CD4-positive, alpha-beta T cell treated with Interleukin-6 at 100 ng/mL for 8 hours (primary cell): ENCODE results near the gene DPP10.

ENCODE experiments used
- DNase-seq: peaks from one replicate; pipeline ENCODE4 v3.0.0-alpha.2; 2020; ENCODE audit warnings: mixed read lengths, low spot score

DPP10 gene

DNA sequence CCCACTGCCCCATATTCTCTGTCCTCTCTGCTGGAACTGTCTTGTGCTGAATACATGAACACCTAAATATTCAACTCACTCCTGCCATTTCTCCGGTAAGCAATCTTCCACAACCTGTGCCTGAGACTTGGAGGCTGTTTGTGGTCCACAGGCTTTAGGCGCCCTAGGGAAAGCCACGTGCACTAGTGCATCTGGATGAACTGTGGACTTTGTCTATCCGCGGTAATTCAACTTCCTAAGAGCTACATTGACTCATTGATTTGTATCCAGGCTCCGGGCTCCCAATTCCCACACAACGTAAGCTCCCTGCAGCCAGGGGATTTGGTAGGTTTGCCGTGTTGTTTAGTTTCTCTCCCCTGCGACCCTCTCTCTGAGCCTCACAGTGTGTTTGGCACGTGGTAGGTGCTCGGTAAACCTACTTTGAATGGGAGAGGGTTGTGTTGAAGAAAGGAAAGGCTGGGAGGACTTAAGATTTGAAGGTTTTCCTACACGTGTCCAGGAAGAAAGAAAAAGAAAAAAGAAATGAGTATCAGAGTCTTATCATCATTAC, 718.2 kb downstream of the DPP10 start:
- no peak for DNase-seq

DNA sequence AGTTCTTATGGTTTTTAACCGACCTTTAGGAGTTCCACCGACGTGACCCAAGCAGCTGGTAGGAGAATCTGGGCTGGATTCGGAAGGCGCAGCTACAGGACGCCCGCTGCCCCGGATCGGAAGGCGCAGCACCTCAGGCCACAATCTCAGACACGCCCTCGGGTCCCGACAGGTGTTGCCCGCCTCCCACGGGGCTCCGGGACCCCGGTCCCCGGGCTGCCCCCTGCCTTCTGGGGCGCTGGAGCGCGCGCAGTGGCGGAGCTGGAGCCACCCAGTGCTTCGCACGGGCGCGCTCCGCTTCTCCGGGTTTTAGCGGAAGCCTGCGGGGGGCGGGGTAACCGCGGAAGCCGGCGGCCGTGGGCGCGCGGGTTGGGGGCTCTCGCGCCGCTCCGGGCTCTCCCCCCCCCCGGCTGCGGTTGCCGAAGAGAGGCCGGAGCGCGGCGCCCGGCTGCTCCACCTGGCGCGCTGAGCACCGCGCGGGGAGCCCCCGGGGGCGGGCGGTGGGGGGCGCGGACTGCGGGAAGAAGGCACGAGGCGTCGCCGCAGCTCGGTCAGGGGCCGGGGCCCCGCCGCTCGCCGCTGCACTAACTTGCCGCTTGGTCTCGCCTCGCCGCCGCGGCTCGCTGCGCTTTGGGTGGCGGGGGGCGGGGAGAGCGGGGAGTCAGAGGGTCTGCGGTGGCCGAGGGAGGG, 718.8 kb downstream of the DPP10 start:
- DNase-seq, result no peak

DNA sequence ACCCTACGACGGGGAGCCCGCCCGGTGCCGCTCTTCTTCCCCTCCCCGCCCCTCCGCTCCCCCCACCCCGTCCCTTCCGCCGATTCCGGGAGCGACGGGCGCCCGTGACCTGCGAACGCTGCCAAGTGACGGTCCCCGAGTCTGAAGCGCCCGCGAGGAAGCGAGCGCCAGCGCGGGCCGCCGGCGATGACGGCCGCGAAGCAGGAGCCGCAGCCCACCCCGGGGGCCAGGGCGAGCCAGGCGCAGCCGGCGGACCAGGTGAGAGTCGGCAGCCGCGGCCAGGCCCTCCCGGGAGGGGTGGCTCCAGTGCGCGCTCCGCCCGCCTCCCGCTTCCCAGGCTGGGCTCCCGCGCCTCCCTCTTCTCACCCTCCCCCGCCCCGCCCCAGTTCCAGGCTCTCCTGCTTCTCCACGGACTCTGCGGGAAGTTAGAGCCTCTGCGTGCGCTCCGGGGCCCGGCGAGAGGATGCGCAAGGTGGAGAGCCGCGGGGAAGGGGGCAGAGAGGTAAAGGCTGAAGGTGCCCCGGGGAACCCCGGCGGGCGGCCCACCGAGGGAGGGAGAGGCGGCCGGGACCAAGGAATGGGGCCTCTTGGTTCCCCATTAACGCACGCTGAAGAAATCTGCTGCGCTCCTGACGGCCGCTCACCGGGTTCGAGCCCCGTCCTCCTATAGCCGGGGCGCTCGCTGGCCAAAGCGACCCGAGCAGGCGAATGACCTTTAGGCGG, 719.5 kb downstream of the DPP10 start:
- no peak for DNase-seq

DNA sequence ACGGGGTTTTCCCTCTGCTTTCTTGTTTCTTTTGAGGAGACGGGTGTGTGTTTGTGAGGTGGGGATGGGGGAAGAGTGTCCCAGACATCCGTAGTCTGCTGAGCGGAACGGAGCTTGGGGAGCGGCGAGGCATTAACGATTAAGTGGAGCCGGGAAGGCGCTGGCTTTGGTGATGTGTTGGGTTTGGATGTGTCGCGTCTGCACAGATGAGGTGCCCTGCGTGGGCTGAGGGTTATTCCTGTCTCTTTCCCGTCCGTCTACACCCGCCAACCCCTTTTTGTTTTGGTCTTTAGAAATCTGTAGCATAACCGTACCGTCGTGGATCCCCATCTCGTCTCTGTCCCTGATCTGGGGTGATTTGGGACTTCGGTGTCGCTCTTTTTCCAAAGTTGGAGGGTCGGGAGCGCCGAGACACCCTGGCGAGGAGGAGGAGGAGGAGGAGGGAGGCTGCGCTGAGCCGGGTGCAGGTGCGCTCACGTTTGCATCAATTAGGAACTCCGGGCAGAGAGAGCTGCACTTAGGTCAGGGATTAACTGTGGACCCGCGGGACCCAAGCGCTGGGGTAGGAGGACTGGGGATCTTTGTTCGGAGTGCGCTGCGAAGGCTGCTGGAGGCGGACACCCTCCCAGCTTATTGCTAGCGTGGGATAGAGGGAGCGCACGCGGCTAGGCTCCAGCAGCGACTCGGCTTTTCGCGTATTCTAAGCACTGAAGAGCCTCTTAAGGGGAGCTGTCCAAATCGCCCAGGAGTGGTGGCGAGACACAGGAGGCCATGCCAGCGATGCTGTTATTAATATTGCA, 720.3 kb downstream of the DPP10 start:
- DNase-seq, result no peak

DNA sequence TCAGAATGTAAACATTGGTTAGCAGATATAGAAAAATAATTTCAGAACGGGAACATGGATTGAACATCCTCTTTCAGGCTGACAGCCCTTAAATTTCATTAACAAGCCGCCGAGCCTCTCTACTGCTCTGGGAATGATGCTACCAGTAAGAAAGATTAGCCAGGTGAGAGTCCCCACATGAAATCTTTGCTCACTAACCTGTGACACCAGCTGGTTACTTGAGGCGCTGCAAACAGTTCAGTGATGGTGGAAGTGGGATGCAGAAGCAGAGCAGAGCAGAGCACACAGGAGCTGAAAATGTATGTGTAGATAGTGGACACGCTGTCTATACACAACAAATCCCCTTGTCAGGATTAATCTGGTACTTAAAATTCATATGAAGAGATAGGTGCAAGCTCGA, 721.1 kb downstream of the DPP10 start:
- no peak for DNase-seq

DNA sequence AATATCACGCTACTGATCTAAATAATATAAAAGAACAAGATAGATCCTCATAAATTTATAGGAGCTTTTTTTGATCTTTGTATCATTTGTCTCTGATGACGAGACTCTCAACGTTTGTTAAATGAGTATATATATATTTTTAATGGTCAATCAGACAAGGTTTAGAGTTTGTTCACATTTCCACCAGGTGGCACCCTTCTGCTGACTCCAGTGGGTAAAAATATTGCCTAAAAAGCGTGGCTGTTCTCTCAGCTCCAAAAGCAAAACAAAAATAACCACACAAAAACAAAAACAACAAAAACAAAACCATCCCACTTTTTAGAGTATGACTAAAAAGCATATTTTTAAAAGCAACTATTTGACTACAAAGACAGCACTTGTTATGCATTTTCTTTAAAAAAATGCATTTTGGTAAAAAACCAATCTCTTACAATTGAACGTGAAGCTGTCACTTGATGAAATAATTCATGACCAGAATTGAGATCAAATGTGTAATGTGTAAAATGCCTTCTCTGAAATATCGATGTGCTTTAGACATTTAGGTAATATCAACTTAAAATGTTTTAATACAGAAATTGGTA, 723.2 kb downstream of the DPP10 start:
- DNase-seq, result no peak

DNA sequence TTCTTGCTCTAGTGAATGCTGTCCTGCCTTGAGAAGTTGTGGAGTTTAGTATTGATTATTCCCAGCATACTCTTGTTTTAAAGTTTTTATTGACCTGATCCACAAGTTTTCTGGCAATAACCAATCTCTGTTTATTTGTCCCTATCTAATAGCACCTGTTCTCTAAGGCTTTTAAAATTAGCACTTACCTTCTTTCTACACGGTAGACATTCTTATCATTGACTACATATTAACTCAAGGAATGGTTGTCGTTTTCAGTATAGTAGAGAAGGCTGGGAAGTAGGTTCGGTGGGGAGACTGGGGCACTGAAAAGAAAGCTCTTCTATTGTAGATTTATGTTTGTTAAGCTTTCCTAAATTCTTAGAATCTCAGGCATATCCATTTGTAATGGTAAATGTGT, 726.0 kb downstream of the DPP10 start:
- no peak for DNase-seq

DNA sequence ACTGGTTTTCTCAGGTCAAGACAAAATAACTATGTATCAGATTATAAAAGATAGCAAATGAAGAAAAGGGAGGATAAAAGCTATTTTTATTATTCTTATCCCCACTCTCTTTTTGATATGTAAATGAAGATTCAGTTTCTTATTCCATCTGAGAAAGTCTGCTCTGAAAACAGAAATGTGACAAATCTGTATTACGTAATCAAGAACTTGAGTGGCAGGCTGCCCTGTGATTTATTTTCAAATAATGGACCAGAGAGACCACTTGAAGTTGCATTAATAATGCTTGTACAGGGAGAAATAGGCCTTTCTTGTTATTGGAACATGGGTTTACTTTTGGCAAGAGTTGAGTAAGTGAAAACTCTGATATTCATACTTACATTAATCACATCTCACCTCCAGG, 727.4 kb downstream of the DPP10 start:
- DNase-seq, result no peak

DNA sequence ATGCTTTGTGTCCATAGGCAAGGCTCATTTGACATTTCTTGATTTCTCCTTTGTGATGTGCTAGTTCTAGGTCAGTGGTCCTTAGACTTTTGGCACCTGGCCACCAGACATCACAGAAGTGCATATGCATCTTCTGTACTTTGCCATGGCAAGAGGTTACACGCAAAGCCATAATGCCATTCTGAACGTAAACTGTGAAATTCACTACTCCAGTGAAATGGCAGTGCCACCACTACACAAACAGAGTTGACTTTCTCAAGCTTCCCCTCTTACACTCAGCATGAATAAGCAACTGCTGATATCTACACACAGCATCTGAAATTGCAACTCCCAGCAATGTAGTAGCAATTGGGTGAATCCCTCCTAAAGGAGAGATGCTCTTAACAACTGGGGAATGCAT, 729.3 kb downstream of the DPP10 start:
- no peak for DNase-seq

DNA sequence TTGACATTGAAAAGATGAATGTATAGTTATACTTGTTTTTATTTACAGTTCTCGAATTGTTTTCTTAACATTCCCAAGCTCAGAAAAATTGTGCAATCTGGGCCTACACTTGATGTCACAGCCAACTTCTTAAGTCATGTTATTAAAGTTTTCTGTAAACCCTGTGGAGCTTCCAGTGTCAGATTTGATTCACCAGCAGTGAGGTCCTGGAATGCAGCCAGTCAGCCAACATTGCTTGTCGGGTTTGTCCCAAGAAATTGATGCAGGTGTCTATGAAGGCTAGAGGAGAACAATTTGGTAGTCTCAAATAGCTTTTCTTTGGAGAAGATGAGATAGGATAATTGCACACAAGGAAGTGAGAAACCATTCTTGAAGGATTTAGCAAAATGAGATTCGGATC, 732.2 kb downstream of the DPP10 start:
- DNase-seq, result no peak

DNA sequence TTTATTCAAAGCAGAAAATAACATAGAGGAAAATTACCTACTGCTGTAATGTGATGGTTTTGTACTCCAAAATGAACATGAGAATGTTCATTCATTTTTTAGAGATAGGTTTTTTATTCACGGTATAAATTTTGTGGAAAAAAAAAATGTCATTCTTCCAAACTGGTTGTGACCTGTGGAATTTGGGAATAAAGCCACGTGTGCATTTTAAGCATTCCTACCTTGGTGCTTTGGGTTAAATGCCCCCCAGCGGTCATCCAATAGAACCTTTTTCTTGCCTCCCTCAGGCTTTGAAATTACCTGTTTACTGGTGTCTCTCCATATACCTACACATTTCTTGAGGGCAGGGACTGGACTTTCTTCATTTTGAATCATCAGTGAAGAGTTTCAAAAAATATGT, 740.7 kb downstream of the DPP10 start:
- no peak for DNase-seq

DNA sequence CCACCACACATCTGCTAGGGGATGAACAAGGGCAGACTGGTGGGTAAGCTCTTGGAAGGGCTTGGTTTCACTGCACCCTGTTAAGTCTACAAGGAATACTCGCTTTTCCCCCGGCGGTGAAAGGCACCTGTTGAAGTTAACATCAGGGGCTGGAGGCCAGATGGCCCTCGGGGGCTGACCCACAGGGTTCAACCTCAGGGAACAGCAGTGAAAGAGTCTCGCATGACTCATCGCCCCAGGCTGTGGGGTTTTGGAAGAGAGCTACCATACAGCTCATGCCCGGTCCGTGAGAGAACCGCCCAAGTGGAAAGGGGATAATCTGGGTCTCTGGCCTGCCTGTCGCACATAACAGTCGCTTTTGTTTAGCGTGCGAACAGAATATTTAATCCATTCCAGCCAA, 748.0 kb downstream of the DPP10 start:
- DNase-seq, result no peak

DNA sequence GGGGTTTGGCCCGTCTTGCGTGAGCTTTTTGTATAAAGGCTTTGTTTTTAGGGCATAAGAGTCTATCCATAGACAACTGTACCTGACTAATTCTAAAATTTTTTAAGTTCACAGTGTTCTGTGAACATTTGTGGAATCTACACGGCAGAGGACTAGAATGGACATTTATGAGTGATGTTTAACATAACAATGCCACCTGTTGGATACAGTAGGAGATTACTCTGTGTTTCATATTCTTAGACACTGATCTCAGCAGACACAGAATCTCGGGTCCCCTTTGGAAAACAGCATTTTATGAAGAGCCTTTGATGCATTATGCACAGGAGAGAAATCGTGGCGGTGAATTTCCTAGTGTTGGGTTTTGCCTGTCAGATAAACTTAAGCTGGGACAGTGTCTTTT, 752.2 kb downstream of the DPP10 start:
- no peak for DNase-seq

DNA sequence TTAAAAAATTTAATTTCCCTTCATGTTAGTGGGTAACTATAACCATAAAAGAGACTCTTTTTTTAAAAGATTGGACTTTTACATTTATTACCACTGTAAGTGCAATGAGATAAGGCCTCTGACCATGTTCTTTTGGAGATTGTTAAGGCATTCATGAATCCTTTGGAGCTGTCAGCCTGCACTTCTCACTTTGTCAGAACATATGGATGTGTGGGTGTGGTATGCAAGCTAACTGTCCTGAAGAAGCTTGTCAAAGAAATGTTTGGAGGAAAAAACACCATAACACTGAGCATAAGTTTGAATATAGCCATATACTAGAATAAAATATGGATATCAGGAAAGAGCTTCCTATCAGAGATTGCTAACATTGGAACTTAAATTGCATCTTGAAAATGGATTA, 754.1 kb downstream of the DPP10 start:
- no peak for DNase-seq

DNA sequence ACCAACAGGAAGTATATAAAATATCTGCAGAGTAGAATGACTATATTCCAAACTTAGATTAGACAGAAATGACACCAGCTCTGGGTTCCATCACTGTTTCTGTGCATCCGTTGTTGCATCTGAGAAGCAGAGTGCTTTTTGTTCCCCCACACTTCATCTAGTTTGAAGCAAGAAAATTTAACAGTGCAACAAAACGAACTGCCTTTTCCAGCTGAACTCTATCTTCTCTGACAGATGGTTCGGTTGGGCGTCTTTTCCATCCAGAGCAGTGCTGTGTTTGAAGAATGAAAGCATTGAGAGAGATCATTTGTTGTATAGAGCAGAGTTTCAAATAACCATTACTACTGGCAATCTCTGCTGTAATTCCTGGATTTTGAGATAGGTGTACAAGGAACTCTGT, 757.5 kb downstream of the DPP10 start:
- DNase-seq, result no peak

DNA sequence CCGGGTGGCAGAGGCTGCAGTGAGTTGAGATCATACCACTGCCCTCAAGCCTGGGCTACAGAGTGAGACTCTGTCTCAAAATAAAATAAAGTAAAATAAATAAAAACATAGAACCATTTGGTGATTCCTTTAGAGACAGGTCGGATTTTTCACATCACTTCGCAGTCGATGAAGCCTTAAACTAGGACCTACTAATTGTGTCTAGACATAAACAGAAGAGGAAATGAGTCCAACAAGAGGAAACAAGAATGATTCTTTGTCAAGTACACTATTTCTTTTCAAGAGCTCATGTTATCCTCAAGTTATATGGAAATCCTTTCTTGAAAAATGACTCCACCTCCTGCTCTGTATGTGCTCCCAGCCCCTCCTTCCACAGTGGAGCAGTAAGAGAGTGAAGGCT, 758.9 kb downstream of the DPP10 start:
- DNase-seq, result no peak

DNA sequence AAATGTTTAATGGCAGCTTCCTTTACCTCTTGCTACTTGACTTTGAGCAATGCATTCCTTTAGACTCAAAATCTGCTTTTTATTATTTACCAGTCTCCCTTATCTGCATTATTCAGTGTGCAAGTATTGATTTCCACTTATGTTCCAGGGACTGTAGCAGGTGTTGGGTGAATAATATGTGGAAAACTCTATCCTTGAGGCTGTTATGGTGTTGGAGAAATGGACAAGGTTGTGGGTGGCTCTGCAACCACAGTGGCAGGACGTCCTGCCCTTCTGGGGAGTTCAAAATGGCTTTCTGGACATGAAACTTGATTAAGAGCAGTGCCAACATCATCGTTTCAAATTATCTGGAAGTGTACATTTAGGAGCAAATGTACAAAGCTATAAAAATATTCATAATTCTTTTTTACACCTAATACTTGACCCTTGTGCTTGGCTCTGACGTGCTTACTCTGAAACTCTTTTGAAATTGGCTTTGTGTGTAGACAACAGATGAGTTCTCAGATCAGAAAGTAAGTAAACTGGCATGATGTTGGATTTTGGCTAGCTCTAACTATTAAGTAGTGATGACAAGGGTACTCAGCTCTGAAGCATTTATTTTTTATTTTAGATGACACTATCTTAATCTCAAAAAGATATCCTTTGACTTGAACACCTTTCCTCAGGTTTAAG, 766.2 kb downstream of the DPP10 start:
- no peak for DNase-seq

DNA sequence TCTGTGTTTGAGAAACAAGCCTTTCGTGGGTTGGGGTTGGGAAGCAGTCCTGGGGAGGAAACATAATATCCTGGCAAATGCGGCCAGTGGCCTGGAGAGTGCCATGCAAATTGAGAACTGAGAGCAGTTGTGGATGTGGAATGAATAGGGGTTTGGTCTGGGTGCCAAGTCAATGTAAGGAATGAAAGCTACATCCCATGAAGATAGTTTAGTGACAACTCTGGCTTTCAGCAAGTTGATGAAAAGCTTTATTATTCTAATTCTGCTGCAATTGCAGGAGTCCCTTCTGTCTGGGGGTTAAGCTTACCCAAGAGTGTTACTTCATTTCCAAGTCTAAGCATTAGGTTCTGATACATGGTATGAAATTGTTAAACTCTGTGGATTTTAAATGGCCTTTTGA, 771.6 kb downstream of the DPP10 start:
- no peak for DNase-seq

DNA sequence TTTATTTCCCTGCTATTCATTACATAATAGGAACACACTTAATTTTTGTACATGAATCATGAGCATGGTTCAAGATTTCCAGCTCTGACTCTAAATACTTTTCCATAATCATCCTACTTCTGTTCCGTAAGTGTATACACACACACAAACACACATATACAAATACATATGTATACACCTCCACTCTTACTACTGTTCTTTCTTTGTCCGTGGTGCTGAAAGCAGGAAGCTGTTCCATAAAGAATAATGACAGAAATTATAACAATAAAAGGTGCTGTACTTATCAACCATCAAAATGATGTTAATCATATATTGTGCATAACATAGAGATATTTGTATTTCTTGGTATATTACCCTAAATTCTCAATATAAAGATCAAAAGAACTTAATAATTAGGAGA, 776.9 kb downstream of the DPP10 start:
- no peak for DNase-seq

DNA sequence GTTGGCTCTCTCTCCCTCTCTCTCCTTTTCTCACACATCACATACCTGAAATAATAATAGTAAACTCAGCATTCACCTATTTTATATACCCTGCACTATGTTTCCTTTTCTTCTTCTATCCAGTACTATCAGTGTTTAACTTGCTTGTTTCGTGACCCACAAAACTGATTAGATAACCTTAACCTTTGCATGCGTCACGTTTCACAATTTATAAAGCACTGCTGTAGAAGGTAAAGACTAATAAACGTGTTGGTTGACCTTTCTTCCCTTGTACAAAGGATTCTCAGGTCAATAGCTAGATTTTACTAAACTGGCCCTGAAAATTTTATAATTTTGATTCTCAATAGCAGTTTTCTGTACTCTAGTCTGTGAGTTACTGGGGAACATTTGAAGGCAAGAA, 791.7 kb downstream of the DPP10 start:
- DNase-seq, result no peak

DNA sequence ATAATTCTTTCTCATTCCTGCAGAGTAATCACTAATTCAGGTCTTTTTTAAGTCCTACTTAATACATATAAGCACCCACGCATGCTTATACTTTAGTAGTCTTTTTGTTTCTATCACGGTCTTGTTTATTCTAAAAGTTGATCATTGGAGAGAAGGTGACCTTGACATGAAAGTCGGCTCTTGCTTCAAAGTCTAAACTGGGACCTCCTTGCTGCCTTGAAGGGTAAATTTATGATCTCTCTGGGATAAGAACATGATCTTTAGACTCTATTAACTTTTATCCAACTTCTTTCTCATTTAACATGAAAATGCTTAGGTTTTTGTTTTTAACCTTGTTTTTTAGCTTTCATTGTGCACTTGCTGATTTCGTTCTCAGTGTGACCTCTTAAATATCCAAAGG, 792.3 kb downstream of the DPP10 start:
- no peak for DNase-seq

DNA sequence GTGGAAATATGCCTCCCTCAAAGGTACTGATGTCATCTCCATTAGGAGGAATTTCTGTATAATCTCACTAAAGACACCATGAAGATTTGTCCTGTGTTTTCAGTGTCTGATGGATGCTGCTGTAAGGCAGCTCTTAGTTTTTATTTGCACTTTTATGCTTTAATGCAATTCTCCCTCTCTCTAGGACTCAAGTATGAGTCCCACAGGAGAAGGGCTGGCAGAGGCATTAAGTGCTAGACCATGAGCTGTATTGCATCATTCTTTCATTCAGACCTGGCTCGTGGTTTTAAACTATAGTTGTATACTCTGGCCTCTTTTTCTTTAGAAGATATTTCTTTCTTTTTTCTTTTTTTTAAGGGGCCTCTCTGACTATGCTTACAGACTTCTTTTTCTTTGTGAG, 805.6 kb downstream of the DPP10 start:
- no peak for DNase-seq
